Activated T-helper 1 cell treated with anti-CD3 and anti-CD28 coated beads, Interleukin-12 subunit alpha, Interleukin-12 subunit beta, Interleukin-2, Interleukin-4 antibody, amounts not matched to agents 30 ng/mL and 10 ng/mL and 1 ng/mL, durations not matched to agents 14 hours and 24 hours and 36 hours (primary cell): ENCODE data around the gene ZC3H8. TPM values are rescaled to one million over a fixed set of nuclear protein-coding genes. Genes with fewer than 3 reads are reported as not detected.

Source experiments
- DNase-seq: peaks from one replicate; pipeline ENCODE4 v3.0.0; 2021; ENCODE audit warnings: low spot score
- H3K27ac Mint-ChIP-seq: one replicate; pipeline ENCODE4 v1.8.0; 2021; ENCODE audit warnings: mild to moderate bottlenecking, mixed read lengths
- H3K27me3 Mint-ChIP-seq: one replicate; pipeline ENCODE4 v1.8.0; 2022; ENCODE audit warnings: mild to moderate bottlenecking, moderate library complexity, mixed read lengths; ENCODE audit not compliant: insufficient read depth
- H3K36me3 Mint-ChIP-seq: one replicate; pipeline ENCODE4 v1.8.0; 2021; ENCODE audit warnings: low read depth, mixed read lengths
- H3K4me1 Mint-ChIP-seq: one replicate; pipeline ENCODE4 v1.8.0; 2021; ENCODE audit warnings: low read depth, mixed read lengths
- H3K4me3 Mint-ChIP-seq: one replicate; pipeline ENCODE4 v1.8.0; 2021; ENCODE audit warnings: mild to moderate bottlenecking, moderate library complexity, mixed read lengths
- H3K9me3 Mint-ChIP-seq: one replicate; pipeline ENCODE4 v1.8.0; 2021; ENCODE audit warnings: mixed read lengths
- intact Hi-C: fragments of 100-400 bp; cut with micrococcal nuclease; formaldehyde crosslinking; loops from one replicate; pipeline ENCODE4 v1.15.1; 2024
- total RNA-seq: library from RNA; stranded (reverse); gene quantifications from 2 replicates; pipeline ENCODE4 v1.2.3, GENCODE V29; 2022

Gene ZC3H8
- total RNA-seq, 1 donor from 2014 or later = 37.4 TPM

GRCh38 chr2:112165296-112165695 is 89.5 kb downstream of the ZC3H8 start:
- no peak overlapping the region for H3K4me3 Mint-ChIP-seq
- H3K27ac Mint-ChIP-seq = no peak overlapping the region
- H3K9me3 Mint-ChIP-seq = no peaks in the 10 kb centered on the region
- intact Hi-C loops = no loop called here
- DNase-seq = no peak
- peaks cover 23% of the 10 kb centered on the region for H3K4me1 Mint-ChIP-seq
- H3K27me3 Mint-ChIP-seq = peaks cover 2% of the 10 kb centered on the region
- no peaks in the 10 kb centered on the region for H3K36me3 Mint-ChIP-seq

- H3K4me3 Mint-ChIP-seq = no peak overlapping the region
- H3K9me3 Mint-ChIP-seq = no peaks in the 10 kb centered on the region
- peaks cover 25% of the 10 kb centered on the region for H3K4me1 Mint-ChIP-seq
- DNase-seq = no peak
- H3K27me3 Mint-ChIP-seq = peaks cover 2% of the 10 kb centered on the region
- H3K36me3 Mint-ChIP-seq = no peaks in the 10 kb centered on the region
- H3K27ac Mint-ChIP-seq = no peak overlapping the region
- intact Hi-C loops = no loop called here
Measured at GRCh38 chr2:112164876-112165275, 90.0 kb downstream of the ZC3H8 start.

DNA sequence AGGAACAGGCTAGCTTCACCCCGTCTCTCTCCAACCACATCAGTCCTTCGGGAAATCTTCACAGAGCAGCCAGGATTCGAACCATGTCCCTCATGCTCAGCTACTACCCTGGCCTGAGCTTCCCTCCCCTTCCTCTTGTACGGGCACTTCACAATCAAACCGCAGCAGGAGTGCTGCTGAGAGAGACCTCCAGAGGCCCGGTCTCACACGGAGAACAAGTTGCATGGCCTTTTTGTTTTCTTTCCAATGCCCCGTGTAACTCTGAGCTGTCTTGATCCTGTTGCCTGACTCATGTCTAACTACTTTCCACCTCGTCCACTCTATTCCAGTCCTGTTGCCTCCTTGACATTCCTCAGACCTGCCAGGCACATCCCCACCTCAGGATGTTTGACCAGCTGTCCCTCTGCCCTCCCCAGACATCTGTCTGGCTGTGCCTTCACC is 91.3 kb downstream of the ZC3H8 start:
- H3K4me3 Mint-ChIP-seq = no peak overlapping the region
- intact Hi-C loops = no loop called here
- H3K9me3 Mint-ChIP-seq = no peaks in the 10 kb centered on the region
- H3K36me3 Mint-ChIP-seq = no peaks in the 10 kb centered on the region
- DNase-seq = no peak
- peaks cover 2% of the 10 kb centered on the region for H3K27me3 Mint-ChIP-seq
- peaks cover 28% of the 10 kb centered on the region for H3K4me1 Mint-ChIP-seq
- H3K27ac Mint-ChIP-seq = no peak overlapping the region

DNA sequence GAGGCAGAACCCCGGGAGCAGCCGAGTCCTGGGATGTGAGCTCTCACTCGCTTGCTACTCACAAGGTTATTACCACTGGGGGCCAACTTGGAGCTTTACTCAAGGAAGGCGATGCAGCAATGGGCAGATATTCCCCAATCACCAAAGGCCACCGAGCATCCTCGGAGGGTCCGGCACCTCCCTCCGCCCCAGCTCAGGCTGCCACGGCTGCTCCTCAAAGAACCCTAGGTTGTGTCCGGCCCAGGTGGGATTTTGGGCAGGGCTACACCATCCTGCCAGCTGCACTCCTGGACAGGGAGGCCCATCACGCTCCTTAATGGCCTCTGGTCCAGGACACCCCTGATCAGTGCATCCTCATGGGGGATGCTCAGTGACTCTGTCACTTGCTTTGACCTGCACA is 91.9 kb downstream of the ZC3H8 start:
- no peak for DNase-seq
- peaks cover 2% of the 10 kb centered on the region for H3K27me3 Mint-ChIP-seq
- H3K36me3 Mint-ChIP-seq = no peaks in the 10 kb centered on the region
- intact Hi-C loops = no loop called here
- H3K9me3 Mint-ChIP-seq = no peaks in the 10 kb centered on the region
- no peak overlapping the region for H3K4me3 Mint-ChIP-seq
- peaks cover 23% of the 10 kb centered on the region for H3K4me1 Mint-ChIP-seq
- H3K27ac Mint-ChIP-seq = no peak overlapping the region

GRCh38 chr2:112162341-112162740 is 92.5 kb downstream of the ZC3H8 start:
- Mint-ChIP-seq H3K36me3 (no peaks in the 10 kb centered on the region), H3K4me3 (no peak overlapping the region), H3K9me3 (no peaks in the 10 kb centered on the region), H3K4me1 (peaks cover 23% of the 10 kb centered on the region), H3K27ac (no peak overlapping the region), H3K27me3 (peaks cover 2% of the 10 kb centered on the region)
- no peak for DNase-seq
- intact Hi-C loops = no loop called here

Other genes with a start within 250 kb of the ZC3H8 start
- 15.0 and 16.6 TPM in 2 replicates for gene TMEM87B, start 199.8 kb downstream of the ZC3H8 start, total RNA-seq
- gene FBLN7, start 116.7 kb downstream of the ZC3H8 start, total RNA-seq = 26.4 and 29.6 TPM in 2 replicates
- gene ZC3H6, start 20.6 kb upstream of the ZC3H8 start, total RNA-seq = 3.3 and 4.3 TPM in 2 replicates
- gene RGPD8, start 178.6 kb upstream of the ZC3H8 start, total RNA-seq = 15.8 and 16.5 TPM in 2 replicates
- 45.2 and 49.0 TPM in 2 replicates for gene TTL, start 227.1 kb upstream of the ZC3H8 start, total RNA-seq